Parathyroid adenoma (tissue), 2 donors: ENCODE results near the gene PTPRS.

Experiments
- H2AFZ ChIP-seq: fragments of 300-600 bp; sonication (generic); one replicate; pipeline ENCODE4 v1.7.0; 2017; ENCODE audit warnings: antibody characterized with exemption, mild to moderate bottlenecking
- H3K27ac ChIP-seq: fragments of 300-600 bp; sonication (generic); one replicate; pipeline ENCODE4 v1.7.0; 2017
- H3K27me3 ChIP-seq: fragments of 300-600 bp; sonication (generic); one replicate; pipeline ENCODE4 v1.7.0; 2017; ENCODE audit warnings: low read length; ENCODE audit not compliant: control insufficient read depth, insufficient read depth
- H3K36me3 ChIP-seq: fragments of 300-600 bp; sonication (generic); one replicate; pipeline ENCODE4 v1.7.0; 2017; ENCODE audit warnings: low read length; ENCODE audit not compliant: control insufficient read depth, insufficient read depth
- H3K4me1 ChIP-seq: fragments of 300-600 bp; sonication (generic); one replicate; pipeline ENCODE4 v1.7.0; 2017; ENCODE audit warnings: control low read depth
- H3K4me2 ChIP-seq: fragments of 300-600 bp; sonication (generic); one replicate; pipeline ENCODE4 v1.7.0; 2017; ENCODE audit warnings: low read length
- H3K4me3 ChIP-seq: fragments of 300-600 bp; sonication (generic); one replicate; pipeline ENCODE4 v1.7.0; 2017; ENCODE audit warnings: low read depth, low read length
- H3K79me2 ChIP-seq: fragments of 300-600 bp; sonication (generic); one replicate; pipeline ENCODE4 v1.7.0; 2017; ENCODE audit warnings: control low read depth
- H3K9ac ChIP-seq: fragments of 300-600 bp; sonication (generic); one replicate; pipeline ENCODE4 v1.7.0; 2017; ENCODE audit warnings: mild to moderate bottlenecking
- H3K9me3 ChIP-seq: fragments of 300-600 bp; sonication (generic); one replicate; pipeline ENCODE4 v1.7.0; 2017; ENCODE audit warnings: low read length; ENCODE audit not compliant: control insufficient read depth
- TF ChIP-seq, protein P1 (sequence below): fragments of 300-600 bp; sonication (generic); IDR thresholded peaks from one replicate; pipeline ENCODE4 v1.7.0; 2017; ENCODE audit warnings: antibody characterized with exemption, mild to moderate bottlenecking
- donor health status: primary hyperparathyroidism.

PTPRS gene

DNA sequence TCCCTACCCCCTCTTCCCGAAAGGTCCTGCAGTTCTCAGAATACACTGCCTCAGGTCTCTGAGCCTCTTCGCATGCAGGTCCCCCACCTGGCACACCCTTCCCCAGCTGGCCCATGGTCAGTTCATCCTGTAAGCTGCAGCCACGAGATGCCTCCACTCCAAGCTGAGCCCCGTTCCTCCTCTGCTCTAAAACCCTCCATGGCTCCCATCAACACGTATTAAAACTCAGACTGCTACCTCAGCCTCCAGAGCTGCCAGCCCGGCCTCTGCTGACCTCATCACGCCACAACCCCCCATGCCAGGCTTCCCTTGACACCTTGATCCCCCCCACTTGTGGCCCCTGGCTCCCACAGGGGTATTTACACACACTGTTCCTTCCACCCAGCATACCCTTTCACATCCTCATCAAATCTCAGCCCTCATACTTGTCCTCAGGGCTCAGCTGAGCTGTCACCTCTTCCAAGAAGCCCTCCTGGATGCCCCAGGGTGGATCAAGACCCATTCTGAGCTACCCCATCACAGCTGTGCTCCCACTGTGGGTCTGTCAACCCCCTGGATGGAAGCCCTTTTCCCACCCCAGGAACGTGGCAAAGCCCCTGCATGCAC is 48.9 kb downstream of the PTPRS start:
- peaks cover 3% of the 10 kb centered on the region for H3K79me2 ChIP-seq
- no peak overlapping the region for H3K27ac ChIP-seq
- TF ChIP-seq, protein P1, sequence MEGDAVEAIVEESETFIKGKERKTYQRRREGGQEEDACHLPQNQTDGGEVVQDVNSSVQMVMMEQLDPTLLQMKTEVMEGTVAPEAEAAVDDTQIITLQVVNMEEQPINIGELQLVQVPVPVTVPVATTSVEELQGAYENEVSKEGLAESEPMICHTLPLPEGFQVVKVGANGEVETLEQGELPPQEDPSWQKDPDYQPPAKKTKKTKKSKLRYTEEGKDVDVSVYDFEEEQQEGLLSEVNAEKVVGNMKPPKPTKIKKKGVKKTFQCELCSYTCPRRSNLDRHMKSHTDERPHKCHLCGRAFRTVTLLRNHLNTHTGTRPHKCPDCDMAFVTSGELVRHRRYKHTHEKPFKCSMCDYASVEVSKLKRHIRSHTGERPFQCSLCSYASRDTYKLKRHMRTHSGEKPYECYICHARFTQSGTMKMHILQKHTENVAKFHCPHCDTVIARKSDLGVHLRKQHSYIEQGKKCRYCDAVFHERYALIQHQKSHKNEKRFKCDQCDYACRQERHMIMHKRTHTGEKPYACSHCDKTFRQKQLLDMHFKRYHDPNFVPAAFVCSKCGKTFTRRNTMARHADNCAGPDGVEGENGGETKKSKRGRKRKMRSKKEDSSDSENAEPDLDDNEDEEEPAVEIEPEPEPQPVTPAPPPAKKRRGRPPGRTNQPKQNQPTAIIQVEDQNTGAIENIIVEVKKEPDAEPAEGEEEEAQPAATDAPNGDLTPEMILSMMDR, result no peak
- H3K27me3 ChIP-seq, result no peaks in the 10 kb centered on the region
- peak overlapping the region; percentile 57 for H3K4me3 ChIP-seq
- H3K9me3 ChIP-seq, result no peaks in the 10 kb centered on the region
- no peaks in the 10 kb centered on the region for H3K36me3 ChIP-seq
- no peak overlapping the region for H3K9ac ChIP-seq
- peak overlapping the region; percentile 77 for H3K4me2 ChIP-seq
- no peak overlapping the region for H2AFZ ChIP-seq
- H3K4me1 ChIP-seq, result peaks cover 5% of the 10 kb centered on the region
